Ishikawa (cell line): ENCODE results near the gene KIF6.

Experiments used
- CEBPB ChIP-seq: IDR thresholded peaks from 2 replicates; pipeline ENCODE4 v1.6.1; 2012
- CREB1 ChIP-seq: IDR thresholded peaks from 2 replicates; pipeline ENCODE4 v1.6.1; 2012; ENCODE audit warnings: low read depth
- EGR1 ChIP-seq: IDR thresholded peaks from 2 replicates; pipeline ENCODE4 v1.6.1; 2012
- EP300 ChIP-seq: IDR thresholded peaks from 2 replicates; pipeline ENCODE4 v1.6.1; 2012; ENCODE audit warnings: borderline replicate concordance
- FOXM1 ChIP-seq: IDR thresholded peaks from 2 replicates; pipeline ENCODE4 v1.6.1; 2012; ENCODE audit warnings: low read depth, borderline replicate concordance
- MAX ChIP-seq: IDR thresholded peaks from 2 replicates; pipeline ENCODE4 v1.6.1; 2012
- NFIC ChIP-seq: IDR thresholded peaks from 2 replicates; pipeline ENCODE4 v1.6.1; 2012
- RAD21 ChIP-seq: IDR thresholded peaks from 2 replicates; pipeline ENCODE4 v1.6.1; 2012; ENCODE audit warnings: low read depth
- REST ChIP-seq: IDR thresholded peaks from 2 replicates; pipeline ENCODE4 v1.6.1; 2012; ENCODE audit warnings: low read depth, mild to moderate bottlenecking
- TAF1 ChIP-seq: IDR thresholded peaks from 2 replicates; pipeline ENCODE4 v1.6.1; 2012; ENCODE audit warnings: low read depth, mild to moderate bottlenecking
- TCF12 ChIP-seq: IDR thresholded peaks from 2 replicates; pipeline ENCODE4 v1.6.1; 2012; ENCODE audit warnings: low read depth
- TEAD4 ChIP-seq: IDR thresholded peaks from 2 replicates; pipeline ENCODE4 v1.6.1; 2012
- USF1 ChIP-seq: IDR thresholded peaks from 2 replicates; pipeline ENCODE4 v1.6.1; 2012
- YY1 ChIP-seq: IDR thresholded peaks from 2 replicates; pipeline ENCODE4 v1.6.1; 2012; ENCODE audit warnings: low read depth
- ZBTB7A ChIP-seq: IDR thresholded peaks from 2 replicates; pipeline ENCODE4 v1.6.1; 2012; ENCODE audit warnings: low read depth

Gene KIF6

GRCh38 chr6:39724787-39725631 lies at the start of gene KIF6:
TSS of gene KIF6 (minus strand) at chr6:39725408. CDS start at chr6:39725310, 98 bp downstream.
- TF ChIP-seq EP300 = no peak
- TF ChIP-seq CREB1 = no peak
- no peak for TF ChIP-seq NFIC
- TF ChIP-seq CEBPB = no peak
- no peak for TF ChIP-seq TAF1
- peak; percentile 70 for TF ChIP-seq USF1
- no peak for TF ChIP-seq YY1
- TF ChIP-seq MAX = peak; percentile 80
- TF ChIP-seq TEAD4 = no peak
- no peak for TF ChIP-seq RAD21
- TF ChIP-seq ZBTB7A = peak; percentile 56; the same call in 1 of the 2 replicates
- TF ChIP-seq REST = no peak
- TF ChIP-seq FOXM1 = no peak
- TF ChIP-seq EGR1 = peak; percentile 38; the same call in 1 of the 2 replicates
- no peak for TF ChIP-seq TCF12

- TF ChIP-seq MAX = no peak
- TF ChIP-seq REST = no peak
- TF ChIP-seq CREB1 = no peak
- no peak for TF ChIP-seq TEAD4
- TF ChIP-seq EP300 = no peak
- no peak for TF ChIP-seq FOXM1
- no peak for TF ChIP-seq NFIC
- TF ChIP-seq USF1 = no peak
- TF ChIP-seq ZBTB7A = no peak
- TF ChIP-seq YY1 = no peak
- TF ChIP-seq RAD21 = no peak
- no peak for TF ChIP-seq CEBPB
- no peak for TF ChIP-seq TCF12
- TF ChIP-seq EGR1 = no peak
- TF ChIP-seq TAF1 = no peak
Observed at GRCh38 chr6:39773782-39774181, 48.6 kb upstream of the KIF6 start.

- no peak for TF ChIP-seq CEBPB
- no peak for TF ChIP-seq TCF12
- TF ChIP-seq NFIC = no peak
- TF ChIP-seq TEAD4 = no peak
- TF ChIP-seq EGR1 = no peak
- no peak for TF ChIP-seq YY1
- no peak for TF ChIP-seq REST
Observed at GRCh38 chr6:39772559-39773273, 47.5 kb upstream of the KIF6 start.
